GM19328 (cell line): ENCODE measurements around the gene HHEX.
"Not testable (repeated sequence)": the region's sequence is repeated elsewhere in the genome, so short reads cannot be mapped to it uniquely, and the experiment has no call there.

Experiments
- ATAC-seq: cut with Tn5 transposase; IDR thresholded peaks from one replicate; pipeline ENCODE4 v1.9.1; 2021; ENCODE audit warnings: mild to moderate bottlenecking, moderate library complexity; ENCODE audit not compliant: unreplicated experiment

Gene HHEX

DNA sequence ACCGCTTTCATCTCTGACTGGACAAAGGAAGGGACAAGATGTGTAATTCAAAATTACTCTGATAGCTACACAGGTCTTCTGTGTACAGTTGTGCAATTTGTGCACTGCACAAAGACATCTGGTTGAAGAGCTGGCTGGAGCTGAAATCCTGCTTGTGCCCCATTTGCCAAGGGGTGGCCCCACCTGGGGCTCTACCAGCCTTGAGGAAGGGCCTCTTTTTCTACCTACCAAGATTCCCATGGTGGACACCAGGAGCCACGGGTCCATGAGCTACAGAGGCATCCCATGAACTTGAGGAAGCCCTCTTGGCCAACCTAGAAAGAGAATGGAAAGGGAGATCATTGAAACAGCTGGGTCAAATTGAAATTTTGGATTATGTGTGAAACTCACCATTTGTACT, 43.2 kb downstream of the HHEX start:
- no peak for ATAC-seq

DNA sequence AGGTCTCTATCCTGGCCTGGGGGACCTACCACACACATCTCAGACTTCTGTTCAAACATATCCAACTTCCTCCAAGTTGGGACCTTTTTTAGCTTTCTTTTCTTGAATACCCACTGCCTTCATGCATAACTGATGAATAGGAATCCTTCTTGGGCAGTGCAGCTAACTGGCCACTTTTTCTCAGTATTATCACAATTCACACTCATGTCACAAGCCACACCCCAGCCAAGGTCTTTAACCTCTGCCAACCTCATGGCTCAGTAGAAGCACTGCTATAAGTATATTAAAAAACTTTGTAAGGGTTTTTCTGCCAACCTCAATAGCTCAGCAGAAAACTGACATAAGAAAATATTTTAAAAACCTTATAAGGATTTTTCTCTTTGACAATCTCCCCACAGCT, 44.5 kb downstream of the HHEX start:
- no peak for ATAC-seq

DNA sequence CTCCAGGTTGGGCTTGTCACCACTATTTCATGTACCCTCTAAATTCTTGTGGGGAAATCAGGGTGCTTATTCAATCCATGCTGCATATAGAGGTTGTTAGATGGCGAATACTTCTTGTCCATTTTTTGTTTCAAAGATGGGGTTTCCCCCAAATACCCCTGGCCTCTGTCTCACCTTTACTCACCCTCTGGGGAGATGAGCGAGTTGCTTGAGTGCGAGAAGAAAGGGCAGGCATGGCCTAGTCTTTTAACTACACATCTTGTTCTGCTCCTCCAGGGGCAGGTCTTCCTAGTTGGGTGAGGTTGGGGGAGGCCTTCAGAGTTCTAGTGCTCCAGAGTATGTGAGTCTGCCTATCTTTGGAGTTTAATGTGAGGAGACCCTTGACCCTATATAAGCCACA, 46.2 kb downstream of the HHEX start:
- no peak for ATAC-seq

DNA sequence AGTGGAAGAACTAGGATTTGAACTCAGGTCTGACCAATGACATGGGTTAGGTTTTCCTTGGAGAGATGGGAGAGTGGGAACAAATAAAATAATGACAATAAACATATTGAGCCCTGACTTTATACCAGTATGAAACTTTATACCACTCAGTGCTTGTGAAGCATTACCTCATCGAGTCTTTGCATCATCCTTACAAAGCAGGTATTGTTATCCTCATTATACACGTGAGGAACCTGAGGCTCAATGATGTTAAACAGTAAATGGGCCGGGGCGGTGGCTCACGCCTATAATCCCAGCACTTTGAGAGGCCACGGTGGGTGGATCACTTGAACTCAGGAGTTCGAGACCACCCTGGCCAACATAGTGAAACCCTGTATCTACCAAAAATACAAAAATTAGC, 47.7 kb downstream of the HHEX start:
- ATAC-seq: no peak

DNA sequence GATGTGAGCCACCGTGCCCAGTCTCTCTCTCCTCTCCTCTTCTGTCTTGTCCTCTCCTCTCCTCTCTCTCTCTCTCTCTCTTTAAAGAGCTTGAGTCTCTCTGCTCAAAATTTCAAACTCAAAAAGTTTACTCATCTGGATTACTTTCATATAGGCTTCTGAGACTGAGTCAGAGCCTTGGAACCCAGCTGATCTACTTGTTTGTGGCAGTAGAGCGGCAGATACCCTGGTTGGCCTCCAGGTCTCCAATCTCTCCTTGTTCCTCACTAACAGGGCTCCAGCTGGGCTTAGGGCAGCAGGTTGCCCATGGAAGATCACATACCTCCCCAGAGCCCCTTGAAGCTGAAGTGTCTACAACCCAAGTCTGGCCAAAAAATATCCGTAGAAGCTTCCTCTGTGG, 51.0 kb downstream of the HHEX start:
- no peak for ATAC-seq

DNA sequence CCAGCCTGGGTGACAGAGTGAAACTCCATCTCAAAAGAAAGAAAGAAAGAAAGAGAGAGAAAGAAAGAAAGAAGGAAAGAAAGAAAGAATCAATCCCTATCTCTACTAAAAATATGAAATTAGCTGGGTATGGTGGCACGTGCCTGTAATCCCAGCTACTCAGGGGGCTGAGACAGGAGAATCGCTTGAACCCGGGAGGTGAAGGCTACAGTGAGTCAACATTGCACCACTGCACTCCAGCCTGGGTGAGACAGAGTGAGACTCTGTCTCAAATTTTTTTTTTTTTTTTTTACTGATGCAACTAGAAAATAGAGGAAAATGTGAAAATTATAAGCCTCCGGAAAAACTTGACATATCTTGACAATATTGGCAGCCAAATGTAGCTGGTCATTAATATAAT, 52.0 kb downstream of the HHEX start:
- not testable (repeated sequence) for ATAC-seq

DNA sequence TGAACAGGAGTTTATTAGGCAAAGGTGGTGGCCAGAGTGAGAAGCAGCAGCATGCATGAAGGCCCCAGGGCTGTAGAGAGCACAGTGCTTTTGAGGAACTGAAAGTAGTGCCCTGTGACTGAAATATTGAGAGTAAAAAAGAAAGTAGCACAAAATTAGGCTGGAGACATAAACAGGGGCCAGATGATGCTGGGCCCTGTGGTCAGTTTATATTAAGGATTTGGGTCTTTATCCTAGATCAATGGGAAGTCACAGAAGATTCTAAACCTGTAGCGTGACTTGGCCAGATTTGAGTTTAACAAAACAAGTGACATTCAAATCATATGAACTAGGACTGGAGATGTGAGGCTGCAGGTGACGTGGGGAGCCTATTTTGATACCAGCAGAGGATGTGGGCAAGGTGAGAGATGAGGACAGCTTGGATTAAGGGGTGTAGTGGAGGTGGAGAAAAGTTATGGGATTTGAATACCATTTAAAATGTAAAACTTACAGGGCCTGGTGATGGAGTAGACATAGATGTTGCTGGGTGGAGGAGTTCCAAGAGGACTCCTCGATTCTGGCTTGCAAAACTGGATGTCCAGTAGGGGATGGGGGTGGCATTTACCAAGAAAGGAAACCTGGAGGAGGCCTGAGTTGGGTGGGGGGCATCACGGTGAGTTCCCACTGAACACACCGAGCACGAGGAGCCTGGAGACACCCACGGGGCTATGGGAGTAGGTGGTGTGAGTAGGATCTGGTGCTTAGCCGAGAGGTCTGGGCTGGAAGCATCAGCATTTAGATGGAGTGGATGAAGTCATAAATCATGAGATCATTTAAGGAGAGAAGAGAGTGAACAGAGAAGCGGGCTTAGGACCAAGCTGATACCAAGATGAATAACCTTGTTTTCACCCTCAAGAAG, 52.8 kb downstream of the HHEX start:
- peak; percentile 96 for ATAC-seq
